ENCODE measurements around the gene KLHL4.
"Not testable (repeated sequence)": the region's sequence is repeated elsewhere in the genome, so short reads cannot be mapped to it uniquely, and the experiment has no call there.

The KLHL4 gene

GRCh38 chrX:87693204-87693603, 175.6 kb downstream of the KLHL4 start:
- Histone ChIP-seq H3K9ac (ENCODE audit: low read depth, low read length) (no peak overlapping the region), H3K36me3 (ENCODE audit: insufficient read depth, low read length) (no peaks in the 10 kb centered on the region), H3K4me1 (ENCODE audit: insufficient read depth, low read length) (0 out of 2 replicates have a peak, but pooled peaks cover 2% of the 10 kb centered on the region), H3K9me3 (ENCODE audit: control insufficient read depth, insufficient read depth, low read length) (peaks cover 12% of the 10 kb centered on the region)

GRCh38 chrX:87697409-87697808, 179.8 kb downstream of the KLHL4 start:
- Histone ChIP-seq H3K9me3 (ENCODE audit: control insufficient read depth, insufficient read depth, low read length) (peaks cover 5% of the 10 kb centered on the region), H3K4me1 (ENCODE audit: insufficient read depth, low read length) (no peaks in the 10 kb centered on the region; the same call in 1 of the 2 replicates), H3K36me3 (ENCODE audit: insufficient read depth, low read length) (no peaks in the 10 kb centered on the region), H3K9ac (ENCODE audit: low read depth, low read length) (no peak overlapping the region)

DNA sequence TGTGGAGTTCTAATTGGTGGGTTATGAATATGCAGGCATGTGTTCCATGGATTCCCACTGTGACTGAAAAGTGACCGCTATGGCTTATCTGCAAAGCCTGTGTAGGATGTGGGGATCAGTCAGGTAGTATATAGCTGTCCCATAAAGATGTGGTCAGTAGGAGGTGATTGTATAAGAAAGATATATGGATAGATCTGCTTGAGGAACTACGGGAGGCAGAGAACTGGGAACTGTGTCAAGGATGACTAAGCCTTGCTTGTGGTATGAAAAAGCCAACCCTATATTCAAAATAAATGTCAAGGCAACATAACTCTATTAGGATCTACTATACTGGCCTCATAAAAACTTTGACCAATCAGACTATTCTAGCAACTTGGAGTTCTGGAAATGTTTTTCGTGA, 185.2 kb downstream of the KLHL4 start:
- Histone ChIP-seq H3K36me3 (ENCODE audit: insufficient read depth, low read length) (no peaks in the 10 kb centered on the region), H3K9me3 (ENCODE audit: control insufficient read depth, insufficient read depth, low read length) (peaks cover 4% of the 10 kb centered on the region), H3K4me1 (ENCODE audit: insufficient read depth, low read length) (no peaks in the 10 kb centered on the region; the same call in 1 of the 2 replicates), H3K9ac (ENCODE audit: low read depth, low read length) (no peak overlapping the region)

GRCh38 chrX:87703469-87703868, 185.9 kb downstream of the KLHL4 start:
- not testable (repeated sequence) for H3K36me3 ChIP-seq (ENCODE audit: insufficient read depth, low read length); H3K9ac ChIP-seq (ENCODE audit: low read depth, low read length); H3K4me1 ChIP-seq (ENCODE audit: insufficient read depth, low read length); H3K9me3 ChIP-seq (ENCODE audit: control insufficient read depth, insufficient read depth, low read length)

GRCh38 chrX:87706134-87706533, 188.5 kb downstream of the KLHL4 start:
- Histone ChIP-seq H3K9me3 (ENCODE audit: control insufficient read depth, insufficient read depth, low read length) (peaks cover 23% of the 10 kb centered on the region), H3K4me1 (ENCODE audit: insufficient read depth, low read length) (no peaks in the 10 kb centered on the region; the same call in 1 of the 2 replicates), H3K36me3 (ENCODE audit: insufficient read depth, low read length) (no peaks in the 10 kb centered on the region), H3K9ac (ENCODE audit: low read depth, low read length) (no peak overlapping the region)

DNA sequence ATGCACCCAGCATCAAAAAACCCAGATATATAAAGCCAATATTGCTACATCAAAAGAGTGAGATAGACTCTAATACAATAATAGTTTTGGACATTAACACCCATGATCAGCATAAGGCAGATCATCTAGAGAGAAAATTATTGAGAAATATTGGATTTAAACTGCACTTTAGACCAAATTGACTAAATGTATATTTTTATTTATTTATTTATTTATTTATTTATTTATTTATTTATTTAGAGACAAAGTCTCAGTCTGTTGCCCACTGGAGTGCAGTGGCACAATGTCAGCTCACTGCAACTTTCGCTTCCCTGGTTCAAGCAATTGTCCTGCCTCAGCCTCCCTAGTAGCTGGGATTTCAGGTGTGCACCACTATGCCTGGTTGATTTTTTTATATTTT, 193.0 kb downstream of the KLHL4 start:
- Histone ChIP-seq H3K4me1 (ENCODE audit: insufficient read depth, low read length) (no peaks in the 10 kb centered on the region), H3K9ac (ENCODE audit: low read depth, low read length) (no peak overlapping the region), H3K9me3 (ENCODE audit: control insufficient read depth, insufficient read depth, low read length) (peaks cover 26% of the 10 kb centered on the region), H3K36me3 (ENCODE audit: insufficient read depth, low read length) (no peaks in the 10 kb centered on the region)

Data from ES-I3 (cell line).